PC-9 (cell line): ENCODE measurements around the gene GNAI1. TPM values are rescaled to one million over a fixed set of nuclear protein-coding genes. Genes with fewer than 3 reads are reported as not detected.

ENCODE experiments used
- BruUV-seq: library from RNA; stranded (reverse); fragments of 400-500 nt; replicated peaks from 2 replicates; lab custom pipeline; 2021; lab: Mats Ljungman, UMichigan
- CTCF ChIA-PET: fragments of 300-600 bp; sonication (Branson Sonifier 250); formaldehyde crosslinking; loops from one replicate; lab custom pipeline; 2022; ENCODE audit warnings: antibody characterized with exemption; lab: Charles Lee
- POLR2A ChIA-PET: fragments of 300-600 bp; sonication (Branson Sonifier 250); formaldehyde crosslinking; loops from one replicate; lab custom pipeline; 2022; ENCODE audit warnings: antibody characterized with exemption; ENCODE audit not compliant: unreplicated experiment; lab: Charles Lee
- DNase-seq, 2 experiments: peaks; one replicate each; pipeline versions ENCODE4 v3.0.0 to v3.0.0-alpha.2; 2015 to 2022; ENCODE audit warnings: mixed read lengths in 1 of 2
- H2AFZ ChIP-seq: fragments of 200-600 bp; sonication (generic); 2 replicates; pipeline ENCODE4 v1.8.1; 2017; ENCODE audit warnings: antibody characterized with exemption
- H3F3A ChIP-seq: fragments of 200-600 bp; sonication (generic); 2 replicates; pipeline ENCODE4 v1.8.1; 2017; ENCODE audit warnings: antibody characterized with exemption, mild to moderate bottlenecking, low read depth; ENCODE audit not compliant: insufficient read depth
- H3K27ac ChIP-seq: fragments of 200-600 bp; sonication (generic); 2 replicates; pipeline ENCODE4 v1.6.1; 2016; ENCODE audit warnings: mixed run types
- H3K27me3 ChIP-seq: fragments of 200-600 bp; sonication (generic); 2 replicates; pipeline ENCODE4 v1.6.1; 2016; ENCODE audit warnings: low read depth, mixed run types; ENCODE audit not compliant: insufficient read depth
- H3K36me3 ChIP-seq: fragments of 200-600 bp; sonication (generic); 2 replicates; pipeline ENCODE4 v1.6.1; 2016; ENCODE audit warnings: low read depth, mixed run types
- H3K4me1 ChIP-seq: fragments of 200-600 bp; sonication (generic); replicated peaks from 2 replicates; pipeline ENCODE4 v1.6.1; 2016; ENCODE audit warnings: mixed run types; ENCODE audit not compliant: insufficient read depth
- H3K4me2 ChIP-seq: fragments of 200-600 bp; sonication (generic); 2 replicates; pipeline ENCODE4 v1.6.1; 2017; ENCODE audit warnings: mixed run types
- H3K4me3 ChIP-seq: fragments of 200-600 bp; sonication (generic); 2 replicates; pipeline ENCODE4 v1.6.1; 2016; ENCODE audit warnings: mixed run types
- H3K79me2 ChIP-seq: fragments of 200-600 bp; sonication (generic); 2 replicates; pipeline ENCODE4 v1.6.1; 2017; ENCODE audit warnings: low read depth, mixed run types
- H3K9me2 ChIP-seq: fragments of 200-600 bp; sonication (generic); 2 replicates; pipeline ENCODE4 v1.8.1; 2017; ENCODE audit warnings: mild to moderate bottlenecking; ENCODE audit not compliant: insufficient read depth
- H3K9me3 ChIP-seq: fragments of 200-600 bp; sonication (generic); 2 replicates; pipeline ENCODE4 v1.8.1; 2016; ENCODE audit warnings: low read depth; ENCODE audit not compliant: insufficient read depth
- H4K20me1 ChIP-seq: fragments of 200-600 bp; sonication (generic); 2 replicates; pipeline ENCODE4 v1.8.1; 2017; ENCODE audit not compliant: insufficient read depth
- CTCF ChIP-seq: fragments of 200-600 bp; sonication (generic); conservative IDR thresholded peaks from 2 replicates; pipeline ENCODE4 v1.6.1; 2017; ENCODE audit warnings: mixed run types, antibody characterized with exemption, mild to moderate bottlenecking, moderate library complexity
- EZH2 ChIP-seq: fragments of 200-600 bp; sonication (generic); IDR thresholded peaks from 2 replicates; pipeline ENCODE4 v1.8.0; 2017; ENCODE audit warnings: antibody characterized with exemption, low read depth
- intact Hi-C: fragments of 100-400 bp; cut with micrococcal nuclease; formaldehyde crosslinking; loops from one replicate; pipeline ENCODE4 v1.10.0; 2022; ENCODE audit not compliant: unreplicated experiment
- total RNA-seq: library from RNA; stranded (reverse); gene quantifications from 2 replicates; pipeline ENCODE4 v1.2.3, GENCODE V29; 2021

GNAI1 gene
- total RNA-seq, 1 experiment from 2014 or later: 16.8 TPM

GRCh38 chr7:80240265-80241025 lies 105.8 kb downstream of the GNAI1 start:
- no peak for DNase-seq
- H3K79me2 ChIP-seq: no peaks in the 10 kb centered on the region
- no peaks in the 10 kb centered on the region for H3K4me1 ChIP-seq
- ChIA-PET CTCF (no interaction called here), POLR2A (no interaction called here)
- H3K27ac ChIP-seq: no peak overlapping the region
- TF ChIP-seq CTCF (no peak), EZH2 (no peak)
- intact Hi-C loops: no loop called here
- no TSS peak for BruUV-seq
- no peaks in the 10 kb centered on the region for H4K20me1 ChIP-seq
- H3F3A ChIP-seq: no peaks in the 10 kb centered on the region
- H2AFZ ChIP-seq: no peak overlapping the region
- no peak overlapping the region for H3K4me2 ChIP-seq
- no peak overlapping the region for H3K4me3 ChIP-seq
- H3K9me3 ChIP-seq: no peaks in the 10 kb centered on the region
- no peaks in the 10 kb centered on the region for H3K27me3 ChIP-seq
- H3K36me3 ChIP-seq: no peaks in the 10 kb centered on the region
- peaks cover 4% of the 10 kb centered on the region; the same call in 1 of the 2 replicates for H3K9me2 ChIP-seq

- Histone ChIP-seq H3K27ac (no peak overlapping the region), H3K36me3 (no peaks in the 10 kb centered on the region), H3K79me2 (no peaks in the 10 kb centered on the region), H3K27me3 (no peaks in the 10 kb centered on the region), H3F3A (no peaks in the 10 kb centered on the region), H3K4me1 (no peaks in the 10 kb centered on the region), H2AFZ (0 out of 2 replicates have a peak overlapping the region, but pooled peaks have one; percentile 0), H3K9me2 (peaks cover 4% of the 10 kb centered on the region; the same call in 1 of the 2 replicates), H3K4me3 (no peak overlapping the region), H4K20me1 (no peaks in the 10 kb centered on the region), H3K9me3 (0 out of 2 replicates have a peak, but pooled peaks cover 3% of the 10 kb centered on the region), H3K4me2 (no peak overlapping the region)
- TF ChIP-seq CTCF (no peak), EZH2 (no peak)
- no TSS peak for BruUV-seq
- no peak for DNase-seq
- ChIA-PET POLR2A (interaction anchor here (0.7 kb wide), 1 partner anchor 9 kb away, joined by 3 read pairs; no protein-coding TSS in a partner anchor), CTCF (no interaction called here)
- intact Hi-C loops: no loop called here
Observed at GRCh38 chr7:80241671-80242070, 107.0 kb downstream of the GNAI1 start.

GRCh38 chr7:80243425-80243824 lies 108.8 kb downstream of the GNAI1 start:
- BruUV-seq: no TSS peak

More at GRCh38 chr7:80243425-80243824, 108.8 kb downstream of the GNAI1 start:
- no peak overlapping the region for H3K4me2 ChIP-seq
- intact Hi-C loops: no loop called here
- H3K9me3 ChIP-seq: 0 out of 2 replicates have a peak, but pooled peaks cover 3% of the 10 kb centered on the region
- no peak overlapping the region for H2AFZ ChIP-seq
- H3K4me3 ChIP-seq: no peak overlapping the region
- no peaks in the 10 kb centered on the region for H3F3A ChIP-seq
- CTCF ChIA-PET: no interaction called here
- no peaks in the 10 kb centered on the region for H3K27me3 ChIP-seq
- TF ChIP-seq CTCF (no peak), EZH2 (no peak)
- POLR2A ChIA-PET: no interaction called here
- H3K4me1 ChIP-seq: no peaks in the 10 kb centered on the region
- no peaks in the 10 kb centered on the region for H4K20me1 ChIP-seq
- no peak for DNase-seq
- no peaks in the 10 kb centered on the region for H3K79me2 ChIP-seq
- H3K36me3 ChIP-seq: no peaks in the 10 kb centered on the region
- peaks cover 4% of the 10 kb centered on the region; the same call in 1 of the 2 replicates for H3K9me2 ChIP-seq
- no peak overlapping the region for H3K27ac ChIP-seq
